ENCODE results near the gene DBH.

DBH gene

GRCh38 chr9:133693703-133694529, 57.8 kb downstream of the DBH start:
- TF ChIP-seq CTCF (IDR thresholded peaks at IDR 0.05; ENCODE audit: extremely low read depth, insufficient read depth, missing control alignments): no peak
- no peak for DNase-seq (ENCODE audit: low spot score)
- in situ Hi-C loops (cut with MboI; ENCODE audit: low pct_unique_long_range_greater_than_20kb, low sequenced_read_pairs, unreplicated experiment): no loop called here

- no peak for TF ChIP-seq CTCF (IDR thresholded peaks at IDR 0.05; ENCODE audit: extremely low read depth, insufficient read depth, missing control alignments)
- DNase-seq (ENCODE audit: low spot score): no peak
- in situ Hi-C loops (cut with MboI; ENCODE audit: low pct_unique_long_range_greater_than_20kb, low sequenced_read_pairs, unreplicated experiment): no loop called here
Measured at GRCh38 chr9:133694686-133695085, 58.5 kb downstream of the DBH start.

- in situ Hi-C loops (cut with MboI; ENCODE audit: low pct_unique_long_range_greater_than_20kb, low sequenced_read_pairs, unreplicated experiment): no loop called here
- no peak for DNase-seq (ENCODE audit: low spot score)
- TF ChIP-seq CTCF (IDR thresholded peaks at IDR 0.05; ENCODE audit: extremely low read depth, insufficient read depth, missing control alignments): no peak
Measured at GRCh38 chr9:133696071-133696472, 59.9 kb downstream of the DBH start.

- in situ Hi-C loops (cut with MboI; ENCODE audit: low pct_unique_long_range_greater_than_20kb, low sequenced_read_pairs, unreplicated experiment): no loop called here
Measured at GRCh38 chr9:133699546-133699945, 63.4 kb downstream of the DBH start.

GRCh38 chr9:133700819-133701320, 64.7 kb downstream of the DBH start:
- no peak for DNase-seq (ENCODE audit: low spot score)
- no peak for TF ChIP-seq CTCF (IDR thresholded peaks at IDR 0.05; ENCODE audit: extremely low read depth, insufficient read depth, missing control alignments)
- in situ Hi-C loops (cut with MboI; ENCODE audit: low pct_unique_long_range_greater_than_20kb, low sequenced_read_pairs, unreplicated experiment): no loop called here

More at GRCh38 chr9:133699546-133699945, 63.4 kb downstream of the DBH start:
- no peak for TF ChIP-seq CTCF (IDR thresholded peaks at IDR 0.05; ENCODE audit: extremely low read depth, insufficient read depth, missing control alignments)
- no peak for DNase-seq (ENCODE audit: low spot score)

GRCh38 chr9:133701321-133701980, 65.3 kb downstream of the DBH start:
- in situ Hi-C loops (cut with MboI; ENCODE audit: low pct_unique_long_range_greater_than_20kb, low sequenced_read_pairs, unreplicated experiment): no loop called here
- DNase-seq (ENCODE audit: low spot score): no peak
- TF ChIP-seq CTCF (IDR thresholded peaks at IDR 0.05; ENCODE audit: extremely low read depth, insufficient read depth, missing control alignments): no peak

Data from GM13977 (cell line).